ENCODE data around the gene TBC1D19. TPM values are rescaled to one million over a fixed set of nuclear protein-coding genes. Genes with fewer than 3 reads are reported as not detected.

Gene TBC1D19
- total RNA-seq, 4 donors from 2014 or later, result 9.5 to 24.9 (median 11.2) TPM

- Histone ChIP-seq H3K27ac (replicated peaks in 1 of 4) (no peak overlapping the region), H3K27me3 (no peaks in the 10 kb centered on the region), H3K4me3 (no peak overlapping the region), H3K4me1 (no peaks in the 10 kb centered on the region), H3K36me3 (no peaks in the 10 kb centered on the region), H3K9me3 (no peaks in the 10 kb centered on the region)
- no peak for DNase-seq (ENCODE audit: extremely low spot score)
- TF ChIP-seq POLR2AphosphoS5 (IDR thresholded peaks at IDR 0.05), result no peak
- TF ChIP-seq EP300 (IDR thresholded peaks at IDR 0.05), result no peak
- TF ChIP-seq CTCF (IDR thresholded peaks at IDR 0.05), result no peak
- no peak for TF ChIP-seq POLR2A (IDR thresholded peaks at IDR 0.05; ENCODE audit: low read depth)
- WGBS, result 67% methylated on average over 2 of the region's 2 CpGs
- intact Hi-C loops (cut with DNase I), result no loop called here
Measured at GRCh38 chr4:26701095-26701494, 117.2 kb downstream of the TBC1D19 start.

GRCh38 chr4:26701786-26702227 lies 117.9 kb downstream of the TBC1D19 start:
- H3K36me3 ChIP-seq, result no peaks in the 10 kb centered on the region
- DNase-seq (ENCODE audit: extremely low spot score), result no peak
- no peak for TF ChIP-seq EP300 (IDR thresholded peaks at IDR 0.05)
- TF ChIP-seq POLR2AphosphoS5 (IDR thresholded peaks at IDR 0.05), result no peak
- TF ChIP-seq POLR2A (IDR thresholded peaks at IDR 0.05; ENCODE audit: low read depth), result no peak
- TF ChIP-seq CTCF (IDR thresholded peaks at IDR 0.05), result no peak
- H3K9me3 ChIP-seq, result no peaks in the 10 kb centered on the region
- intact Hi-C loops (cut with DNase I), result no loop called here
- H3K4me3 ChIP-seq, result no peak overlapping the region
- H3K27me3 ChIP-seq, result no peaks in the 10 kb centered on the region
- H3K4me1 ChIP-seq, result no peaks in the 10 kb centered on the region
- no peak overlapping the region for H3K27ac ChIP-seq (replicated peaks in 1 of 4)

- no peaks in the 10 kb centered on the region for H3K36me3 ChIP-seq
- no peaks in the 10 kb centered on the region for H3K27me3 ChIP-seq
- TF ChIP-seq POLR2A (IDR thresholded peaks at IDR 0.05; ENCODE audit: low read depth), result no peak
- no peak for TF ChIP-seq CTCF (IDR thresholded peaks at IDR 0.05)
- no peak for TF ChIP-seq POLR2AphosphoS5 (IDR thresholded peaks at IDR 0.05)
- TF ChIP-seq EP300 (IDR thresholded peaks at IDR 0.05), result no peak
- DNase-seq (ENCODE audit: extremely low spot score), result no peak
- H3K4me1 ChIP-seq, result no peaks in the 10 kb centered on the region
- peaks cover 0 to 9% (median 0%) of the 10 kb centered on the region in 4 donors for H3K9me3 ChIP-seq
- WGBS, result 86% methylated on average over 1 of the region's 1 CpG
- no peak overlapping the region for H3K4me3 ChIP-seq
- intact Hi-C loops (cut with DNase I), result no loop called here
- no peak overlapping the region for H3K27ac ChIP-seq (replicated peaks in 1 of 4)
Measured at GRCh38 chr4:26707342-26707741, 123.5 kb downstream of the TBC1D19 start.

GRCh38 chr4:26709246-26709645 lies 125.4 kb downstream of the TBC1D19 start:
- Histone ChIP-seq H3K27ac (replicated peaks in 1 of 4) (no peak overlapping the region), H3K4me1 (no peaks in the 10 kb centered on the region), H3K36me3 (no peaks in the 10 kb centered on the region), H3K9me3 (peaks cover 0 to 9% (median 0%) of the 10 kb centered on the region in 4 donors), H3K4me3 (no peak overlapping the region), H3K27me3 (no peaks in the 10 kb centered on the region)
- intact Hi-C loops (cut with DNase I), result no loop called here
- TF ChIP-seq EP300 (IDR thresholded peaks at IDR 0.05) (no peak), POLR2AphosphoS5 (IDR thresholded peaks at IDR 0.05) (no peak), POLR2A (IDR thresholded peaks at IDR 0.05; ENCODE audit: low read depth) (no peak), CTCF (IDR thresholded peaks at IDR 0.05) (no peak)
- DNase-seq (ENCODE audit: extremely low spot score), result no peak
- 85% methylated on average over 2 of the region's 2 CpGs for WGBS

GRCh38 chr4:26713563-26714151 lies 129.8 kb downstream of the TBC1D19 start:
- DNase-seq (ENCODE audit: extremely low spot score), result no peak
- intact Hi-C loops (cut with DNase I), result no loop called here
- no peaks in the 10 kb centered on the region for H3K4me1 ChIP-seq
- H3K36me3 ChIP-seq, result peaks cover 0 to under 1% (median 0%) of the 10 kb centered on the region in 4 donors
- 98% methylated on average over 2 of the region's 2 CpGs for WGBS
- H3K9me3 ChIP-seq, result no peaks in the 10 kb centered on the region
- no peak for TF ChIP-seq POLR2A (IDR thresholded peaks at IDR 0.05; ENCODE audit: low read depth)
- no peak for TF ChIP-seq EP300 (IDR thresholded peaks at IDR 0.05)
- no peak for TF ChIP-seq POLR2AphosphoS5 (IDR thresholded peaks at IDR 0.05)
- TF ChIP-seq CTCF (IDR thresholded peaks at IDR 0.05), result no peak
- no peak overlapping the region for H3K27ac ChIP-seq (replicated peaks in 1 of 4)
- H3K4me3 ChIP-seq, result no peak overlapping the region
- no peaks in the 10 kb centered on the region for H3K27me3 ChIP-seq
